Loucy (cell line): Measurements from ENCODE around the gene CENPX.

Source experiments
- H2AFZ ChIP-seq: fragments of 200-600 bp; sonication (generic); 2 replicates; pipeline ENCODE4 v1.6.0; 2016; ENCODE audit warnings: antibody characterized with exemption, mild to moderate bottlenecking, low read length, moderate library complexity
- H3F3A ChIP-seq: fragments of 200-600 bp; 2 replicates; pipeline ENCODE4 v1.6.0; 2016; ENCODE audit warnings: antibody characterized with exemption, low read depth, mild to moderate bottlenecking
- H3K27me3 ChIP-seq: fragments of 200-600 bp; sonication (generic); 2 replicates; pipeline ENCODE4 v1.6.1; 2014; ENCODE audit warnings: low read length, mild to moderate bottlenecking; ENCODE audit not compliant: insufficient read depth, poor library complexity, severe bottlenecking
- H3K36me3 ChIP-seq: fragments of 200-600 bp; sonication (generic); 2 replicates; pipeline ENCODE4 v1.6.1; 2016; ENCODE audit warnings: low read length; ENCODE audit not compliant: insufficient read depth
- H3K4me1 ChIP-seq: fragments of 200-600 bp; sonication (generic); 2 replicates; pipeline ENCODE4 v1.5.1; 2014; ENCODE audit warnings: low read length, mild to moderate bottlenecking; ENCODE audit not compliant: insufficient read depth, poor library complexity, severe bottlenecking
- H3K4me2 ChIP-seq: fragments of 200-600 bp; sonication (generic); 2 replicates; pipeline ENCODE4 v1.6.0; 2014; ENCODE audit warnings: antibody characterized with exemption, low read length, low read depth, mild to moderate bottlenecking; ENCODE audit not compliant: poor library complexity, severe bottlenecking
- H3K4me3 ChIP-seq: fragments of 200-600 bp; sonication (generic); 2 replicates; pipeline ENCODE4 v1.5.1; 2014; ENCODE audit warnings: low read length, mild to moderate bottlenecking, mixed read lengths; ENCODE audit not compliant: poor library complexity, severe bottlenecking
- H3K79me2 ChIP-seq: fragments of 200-600 bp; sonication (generic); 2 replicates; pipeline ENCODE4 v1.6.1; 2014; ENCODE audit warnings: low read length; ENCODE audit not compliant: insufficient read depth
- H3K9ac ChIP-seq: fragments of 200-600 bp; sonication (generic); 2 replicates; pipeline ENCODE4 v1.6.0; 2014; ENCODE audit warnings: mild to moderate bottlenecking, low read depth, low read length, moderate library complexity; ENCODE audit not compliant: poor library complexity, severe bottlenecking
- H3K9me2 ChIP-seq: fragments of 200-600 bp; sonication (generic); replicated peaks from 2 replicates; pipeline ENCODE4 v1.6.1; 2016; ENCODE audit warnings: low read depth, low read length, mixed read lengths
- H3K9me3 ChIP-seq: fragments of 200-600 bp; sonication (generic); 2 replicates; pipeline ENCODE4 v1.6.1; 2014; ENCODE audit warnings: mild to moderate bottlenecking, antibody characterized with exemption, low read length, low read depth; ENCODE audit not compliant: insufficient read depth
- H4K20me1 ChIP-seq: fragments of 200-600 bp; sonication (generic); 2 replicates; pipeline ENCODE4 v1.6.0; 2014; ENCODE audit warnings: antibody characterized with exemption, low read length, mild to moderate bottlenecking; ENCODE audit not compliant: insufficient read depth, poor library complexity, severe bottlenecking
- EZH2phosphoT487 ChIP-seq: fragments of 200-600 bp; IDR thresholded peaks from 2 replicates; pipeline ENCODE4 v1.6.1; 2018; ENCODE audit warnings: antibody characterized with exemption, mild to moderate bottlenecking, moderate library complexity, borderline replicate concordance
- TF ChIP-seq, protein P1 (sequence below): fragments of 200-600 bp; sonication (generic); conservative IDR thresholded peaks from 2 replicates; pipeline ENCODE4 v1.5.1; 2014; ENCODE audit warnings: mild to moderate bottlenecking, antibody characterized with exemption, low read length

CENPX gene

GRCh38 chr17:82020572-82021106 is 2.0 kb downstream of the CENPX start:
- Histone ChIP-seq H3K79me2 (peaks cover 22% of the 10 kb centered on the region; the same call in 1 of the 2 replicates), H3K9me3 (no peaks in the 10 kb centered on the region), H3K9ac (no peak overlapping the region), H3K9me2 (no peaks in the 10 kb centered on the region), H3K4me2 (peak overlapping the region; percentile 98), H3K4me3 (peak overlapping the region; percentile 92), H4K20me1 (peaks cover 18% of the 10 kb centered on the region), H3K27me3 (no peaks in the 10 kb centered on the region), H3K4me1 (peaks cover 21% of the 10 kb centered on the region), H2AFZ (no peak overlapping the region), H3K36me3 (no peaks in the 10 kb centered on the region), H3F3A (no peaks in the 10 kb centered on the region)
- no peak for TF ChIP-seq EZH2phosphoT487
- TF ChIP-seq, protein P1, sequence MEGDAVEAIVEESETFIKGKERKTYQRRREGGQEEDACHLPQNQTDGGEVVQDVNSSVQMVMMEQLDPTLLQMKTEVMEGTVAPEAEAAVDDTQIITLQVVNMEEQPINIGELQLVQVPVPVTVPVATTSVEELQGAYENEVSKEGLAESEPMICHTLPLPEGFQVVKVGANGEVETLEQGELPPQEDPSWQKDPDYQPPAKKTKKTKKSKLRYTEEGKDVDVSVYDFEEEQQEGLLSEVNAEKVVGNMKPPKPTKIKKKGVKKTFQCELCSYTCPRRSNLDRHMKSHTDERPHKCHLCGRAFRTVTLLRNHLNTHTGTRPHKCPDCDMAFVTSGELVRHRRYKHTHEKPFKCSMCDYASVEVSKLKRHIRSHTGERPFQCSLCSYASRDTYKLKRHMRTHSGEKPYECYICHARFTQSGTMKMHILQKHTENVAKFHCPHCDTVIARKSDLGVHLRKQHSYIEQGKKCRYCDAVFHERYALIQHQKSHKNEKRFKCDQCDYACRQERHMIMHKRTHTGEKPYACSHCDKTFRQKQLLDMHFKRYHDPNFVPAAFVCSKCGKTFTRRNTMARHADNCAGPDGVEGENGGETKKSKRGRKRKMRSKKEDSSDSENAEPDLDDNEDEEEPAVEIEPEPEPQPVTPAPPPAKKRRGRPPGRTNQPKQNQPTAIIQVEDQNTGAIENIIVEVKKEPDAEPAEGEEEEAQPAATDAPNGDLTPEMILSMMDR, result no peak

GRCh38 chr17:82019690-82020571 is 2.7 kb downstream of the CENPX start:
- H3K27me3 ChIP-seq, result no peaks in the 10 kb centered on the region
- no peak overlapping the region for H3K4me3 ChIP-seq
- no peaks in the 10 kb centered on the region for H3K9me3 ChIP-seq
- H3K9me2 ChIP-seq, result no peaks in the 10 kb centered on the region
- H3K4me1 ChIP-seq, result peaks cover 21% of the 10 kb centered on the region
- H2AFZ ChIP-seq, result no peak overlapping the region
- peaks cover 18% of the 10 kb centered on the region for H4K20me1 ChIP-seq
- no peaks in the 10 kb centered on the region for H3K36me3 ChIP-seq
- no peak for TF ChIP-seq EZH2phosphoT487
- TF ChIP-seq, protein P1, result peak; percentile 77
- no peaks in the 10 kb centered on the region for H3F3A ChIP-seq
- peaks cover 22% of the 10 kb centered on the region; the same call in 1 of the 2 replicates for H3K79me2 ChIP-seq
- no peak overlapping the region for H3K4me2 ChIP-seq
- no peak overlapping the region for H3K9ac ChIP-seq

DNA sequence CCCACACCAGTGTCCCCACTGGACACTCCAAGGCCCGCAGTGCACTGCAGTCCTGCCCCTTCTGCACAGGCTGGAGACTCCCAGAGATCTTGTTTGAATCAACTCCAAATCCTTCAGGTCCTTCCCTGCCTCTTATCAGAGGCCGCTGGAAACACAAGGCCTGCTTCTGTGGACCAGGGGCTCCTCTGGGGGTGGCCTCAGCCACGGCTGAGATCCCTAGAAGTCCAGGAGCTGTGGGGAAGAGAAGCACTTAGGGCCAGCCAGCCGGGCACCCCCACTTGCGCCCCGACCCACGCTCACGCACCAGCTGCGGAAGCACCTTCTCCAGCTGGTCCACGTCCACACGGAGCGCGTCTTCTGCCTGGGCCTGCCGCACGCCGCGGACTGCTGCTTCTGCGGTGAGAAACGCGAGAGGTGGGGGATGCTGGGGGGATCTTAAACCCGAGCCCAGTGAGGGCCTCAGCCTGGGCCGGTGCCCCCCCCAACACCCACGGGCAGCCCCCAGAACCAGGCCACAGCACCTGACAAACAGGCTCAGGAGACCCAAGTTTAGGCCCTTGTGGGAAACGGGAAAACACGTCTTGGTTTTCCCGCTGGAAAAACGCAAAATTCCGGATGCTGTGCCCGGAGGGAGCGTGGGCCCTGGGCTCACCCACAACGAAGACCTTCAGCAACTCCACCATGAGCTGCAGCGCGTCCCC is 3.5 kb downstream of the CENPX start:
- peaks cover 16% of the 10 kb centered on the region; the same call in 1 of the 2 replicates for H3K79me2 ChIP-seq
- H3K9ac ChIP-seq, result no peak overlapping the region
- no peak overlapping the region for H3K4me2 ChIP-seq
- no peaks in the 10 kb centered on the region for H3K36me3 ChIP-seq
- H4K20me1 ChIP-seq, result peaks cover 18% of the 10 kb centered on the region
- no peak for TF ChIP-seq EZH2phosphoT487
- TF ChIP-seq, protein P1, result no peak
- no peaks in the 10 kb centered on the region for H3K9me3 ChIP-seq
- H3K4me1 ChIP-seq, result peaks cover 16% of the 10 kb centered on the region
- no peak overlapping the region for H3K4me3 ChIP-seq
- H3K9me2 ChIP-seq, result no peaks in the 10 kb centered on the region
- H3F3A ChIP-seq, result no peaks in the 10 kb centered on the region
- H3K27me3 ChIP-seq, result no peaks in the 10 kb centered on the region
- no peak overlapping the region for H2AFZ ChIP-seq
